HG02884 (cell line): Measurements from ENCODE around the gene NDE1.

ENCODE experiments used
- ATAC-seq: cut with Tn5 transposase; IDR thresholded peaks from one replicate; pipeline ENCODE4 v1.9.1; 2021; ENCODE audit warnings: mild to moderate bottlenecking, moderate library complexity; ENCODE audit not compliant: unreplicated experiment

The NDE1 gene

GRCh38 chr16:15764112-15764511 is 114.1 kb downstream of the NDE1 start:
- ATAC-seq = no peak

- ATAC-seq = no peak
Observed at GRCh38 chr16:15765116-15765515, 115.1 kb downstream of the NDE1 start.

- ATAC-seq = peak; percentile 45
Observed at GRCh38 chr16:15765880-15766279, 115.8 kb downstream of the NDE1 start.

GRCh38 chr16:15766918-15767317 is 116.9 kb downstream of the NDE1 start:
- no peak for ATAC-seq

- no peak for ATAC-seq
Observed at GRCh38 chr16:15768201-15768600, 118.2 kb downstream of the NDE1 start.

GRCh38 chr16:15769239-15769638 is 119.2 kb downstream of the NDE1 start:
- ATAC-seq = no peak

GRCh38 chr16:15770107-15770506 is 120.1 kb downstream of the NDE1 start:
- no peak for ATAC-seq

GRCh38 chr16:15770512-15770911 is 120.5 kb downstream of the NDE1 start:
- ATAC-seq = no peak

- no peak for ATAC-seq
Observed at GRCh38 chr16:15771694-15772093, 121.6 kb downstream of the NDE1 start.

GRCh38 chr16:15772579-15773293 is 122.7 kb downstream of the NDE1 start:
- ATAC-seq = no peak

GRCh38 chr16:15773968-15774367 is 123.9 kb downstream of the NDE1 start:
- no peak for ATAC-seq

GRCh38 chr16:15775209-15775608 is 125.2 kb downstream of the NDE1 start:
- ATAC-seq = no peak

GRCh38 chr16:15775663-15776304 is 125.7 kb downstream of the NDE1 start:
- no peak for ATAC-seq
